Duodenal mucosa (tissue), 2 donors: Measurements from ENCODE around the gene ATPAF1.

Source experiments
- H3K27ac ChIP-seq: one replicate; pipeline ENCODE4 v1.7.0; 2013; ENCODE audit warnings: low read depth, low read length
- H3K27me3 ChIP-seq, 2 donors: one replicate each; pipeline ENCODE4 v1.7.0; 2013; ENCODE audit warnings: low read length in 2 of 2, control low read depth in 1 of 2; ENCODE audit not compliant: insufficient read depth in 2 of 2, control insufficient read depth in 1 of 2
- H3K36me3 ChIP-seq, 2 donors: one replicate each; pipeline ENCODE4 v1.7.0; 2013; ENCODE audit warnings: low read length in 2 of 2, control low read depth in 1 of 2; ENCODE audit not compliant: insufficient read depth in 2 of 2, control insufficient read depth in 1 of 2
- H3K4me1 ChIP-seq, 2 donors: one replicate each; pipeline ENCODE4 v1.7.0; 2013; ENCODE audit warnings: low read length in 2 of 2, control low read depth in 1 of 2; ENCODE audit not compliant: insufficient read depth in 2 of 2, control insufficient read depth in 1 of 2
- H3K4me3 ChIP-seq, 2 donors: one replicate each; pipeline ENCODE4 v1.7.0; 2013; ENCODE audit warnings: low read length in 2 of 2, low read depth in 1 of 2
- H3K9ac ChIP-seq, 2 donors: one replicate each; pipeline ENCODE4 v1.7.0; 2013; ENCODE audit warnings: low read length in 2 of 2, low read depth in 1 of 2
- H3K9me3 ChIP-seq, 2 donors: one replicate each; pipeline ENCODE4 v1.7.0; 2013; ENCODE audit warnings: low read length in 2 of 2, control low read depth in 1 of 2; ENCODE audit not compliant: control insufficient read depth in 1 of 2

ATPAF1 gene

GRCh38 chr1:46611691-46612221 is 56.4 kb downstream of the ATPAF1 start:
- no peak overlapping the region for H3K4me3 ChIP-seq
- H3K9ac ChIP-seq, result peak overlapping the region in 1 of 2 donors; percentile 8
- peaks cover 30 to 31% of the 10 kb centered on the region in 2 donors for H3K4me1 ChIP-seq
- H3K9me3 ChIP-seq, result no peaks in the 10 kb centered on the region
- H3K27ac ChIP-seq, result no peak overlapping the region
- no peaks in the 10 kb centered on the region for H3K27me3 ChIP-seq
- H3K36me3 ChIP-seq, result peaks cover 24 to 33% of the 10 kb centered on the region in 2 donors

- Histone ChIP-seq H3K9me3 (no peaks in the 10 kb centered on the region), H3K27ac (no peak overlapping the region), H3K4me1 (peaks cover 14 to 26% of the 10 kb centered on the region in 2 donors), H3K36me3 (peaks cover 19 to 27% of the 10 kb centered on the region in 2 donors), H3K4me3 (no peak overlapping the region), H3K27me3 (no peaks in the 10 kb centered on the region), H3K9ac (no peak overlapping the region)
Observed at GRCh38 chr1:46607345-46608130, 60.6 kb downstream of the ATPAF1 start.

DNA sequence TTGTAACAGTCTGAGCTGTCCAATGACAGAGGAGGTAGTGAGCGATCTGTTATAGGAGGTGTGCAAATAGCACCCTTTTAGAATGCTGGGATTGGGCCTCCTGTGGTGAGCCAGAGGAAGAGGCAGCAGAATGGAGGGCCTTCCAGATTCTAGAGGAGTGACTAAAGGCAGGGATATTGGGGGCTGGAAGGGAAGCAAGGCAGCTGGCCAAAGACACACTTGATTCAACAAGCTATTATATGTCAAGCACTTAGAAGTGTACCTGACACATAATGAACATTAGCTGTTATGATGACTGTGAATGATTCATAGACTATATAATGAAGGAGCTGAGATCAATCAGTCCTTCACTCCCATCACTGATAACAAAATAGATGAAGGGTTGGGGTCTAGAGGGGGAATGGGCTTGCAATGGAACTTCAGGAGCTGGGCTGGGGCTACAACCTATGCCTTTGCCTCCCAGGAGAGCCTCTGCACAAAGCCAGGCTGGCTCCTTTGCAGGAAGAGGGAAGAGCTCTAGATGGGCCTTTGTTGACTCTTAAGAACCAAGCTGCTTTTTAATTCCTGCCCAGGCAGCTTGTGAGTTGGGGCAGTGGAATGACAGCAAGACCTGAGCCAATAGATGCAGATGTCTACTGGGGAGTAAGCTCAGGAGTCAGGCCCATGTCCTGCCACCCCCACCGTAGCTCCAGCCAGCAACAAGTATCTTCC is 61.8 kb downstream of the ATPAF1 start:
- H3K4me3 ChIP-seq, result no peak overlapping the region
- H3K27me3 ChIP-seq, result no peaks in the 10 kb centered on the region
- H3K9me3 ChIP-seq, result no peaks in the 10 kb centered on the region
- peaks cover 15 to 27% of the 10 kb centered on the region in 2 donors for H3K36me3 ChIP-seq
- no peak overlapping the region for H3K27ac ChIP-seq
- peaks cover 21 to 24% of the 10 kb centered on the region in 2 donors for H3K4me1 ChIP-seq
- H3K9ac ChIP-seq, result no peak overlapping the region

DNA sequence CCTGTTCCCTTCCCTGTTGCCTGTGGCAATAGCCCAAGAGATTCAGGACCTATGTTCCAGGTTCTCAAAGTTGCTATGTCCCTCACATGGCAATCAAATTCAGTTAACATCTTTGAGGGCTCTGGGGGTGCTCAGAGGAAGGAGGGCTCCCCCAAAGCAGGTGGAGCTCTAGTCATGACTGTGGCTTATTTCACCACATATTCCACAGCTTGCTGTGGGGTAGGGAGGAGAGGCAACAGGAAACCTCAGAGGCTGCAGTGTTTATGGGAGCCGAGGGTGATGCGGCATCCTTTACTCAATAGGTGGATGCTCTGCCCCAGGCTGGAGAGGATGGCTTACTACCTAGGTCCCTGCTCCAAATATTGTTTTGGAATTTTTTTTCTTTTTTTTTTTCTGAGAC is 62.9 kb downstream of the ATPAF1 start:
- no peak overlapping the region for H3K9ac ChIP-seq
- H3K36me3 ChIP-seq, result peaks cover 15 to 20% of the 10 kb centered on the region in 2 donors
- H3K4me1 ChIP-seq, result peaks cover 21 to 27% of the 10 kb centered on the region in 2 donors
- no peak overlapping the region for H3K27ac ChIP-seq
- H3K27me3 ChIP-seq, result no peaks in the 10 kb centered on the region
- H3K4me3 ChIP-seq, result no peak overlapping the region
- no peaks in the 10 kb centered on the region for H3K9me3 ChIP-seq

DNA sequence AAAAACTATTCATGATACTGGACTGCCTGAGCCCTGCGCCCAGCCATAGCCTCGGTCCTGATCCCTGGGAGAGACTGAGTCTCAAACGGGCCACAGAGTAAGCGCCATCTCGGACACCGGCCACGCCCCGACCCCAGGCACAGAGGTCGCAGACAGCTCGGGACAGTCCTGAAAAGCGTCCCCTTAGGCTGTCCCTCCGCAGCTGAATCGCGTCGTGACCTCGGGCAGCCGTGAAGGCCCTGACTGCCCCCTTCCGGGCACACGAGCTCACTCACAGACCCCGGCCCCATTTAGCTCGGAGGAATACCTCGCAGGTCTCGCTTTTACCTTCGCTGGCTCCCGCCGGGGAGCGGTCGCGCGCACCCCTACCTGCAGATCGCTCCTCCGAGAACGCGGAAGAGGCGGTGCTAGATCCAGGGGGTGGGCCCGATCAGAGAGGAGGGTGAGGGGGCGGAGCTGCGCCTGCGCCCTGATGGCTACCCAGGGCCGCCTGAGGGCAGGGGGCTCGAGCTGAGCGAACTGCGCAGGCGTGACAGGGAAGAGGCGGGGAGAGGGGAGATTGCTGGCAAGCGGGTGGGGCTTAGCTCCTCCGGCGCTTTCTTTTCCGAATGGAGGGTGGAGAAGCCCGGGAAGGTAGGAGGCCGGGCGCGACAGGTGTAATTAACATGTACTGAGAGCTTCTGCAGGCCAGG is 64.2 kb downstream of the ATPAF1 start, which contains the start of gene MKNK1:
MKNK1 (minus strand) TSS at position 411 of the 692 bp plus-strand sequence. CDS start 20,941 bp downstream, outside the sequence.
- peaks cover 4 to 10% of the 10 kb centered on the region in 2 donors for H3K36me3 ChIP-seq
- H3K9me3 ChIP-seq, result no peaks in the 10 kb centered on the region
- H3K27ac ChIP-seq, result peak within 1 kb of the TSS; percentile 55
- H3K27me3 ChIP-seq, result no peaks in the 10 kb centered on the region
- peak within 1 kb of the TSS; percentile 98 for H3K4me3 ChIP-seq
- H3K9ac ChIP-seq, result peak within 1 kb of the TSS; percentile 88 to 98
- H3K4me1 ChIP-seq, result peaks cover 27% of the 10 kb centered on the region in 2 donors

- Histone ChIP-seq H3K27ac (no peak overlapping the region), H3K4me3 (peak overlapping the region; percentile 98), H3K9ac (peak overlapping the region; percentile 88 to 98), H3K36me3 (peaks cover 0 to 4% of the 10 kb centered on the region in 2 donors), H3K9me3 (no peaks in the 10 kb centered on the region), H3K4me1 (peaks cover 27% of the 10 kb centered on the region in 2 donors), H3K27me3 (no peaks in the 10 kb centered on the region)
Observed at GRCh38 chr1:46603481-46603857, 64.7 kb downstream of the ATPAF1 start.

- Histone ChIP-seq H3K27ac (no peak overlapping the region), H3K9ac (no peak overlapping the region), H3K9me3 (no peaks in the 10 kb centered on the region), H3K4me3 (no peak overlapping the region), H3K4me1 (peaks cover 27% of the 10 kb centered on the region in 2 donors), H3K27me3 (no peaks in the 10 kb centered on the region), H3K36me3 (no peaks in the 10 kb centered on the region)
Observed at GRCh38 chr1:46601257-46602007, 66.7 kb downstream of the ATPAF1 start.

DNA sequence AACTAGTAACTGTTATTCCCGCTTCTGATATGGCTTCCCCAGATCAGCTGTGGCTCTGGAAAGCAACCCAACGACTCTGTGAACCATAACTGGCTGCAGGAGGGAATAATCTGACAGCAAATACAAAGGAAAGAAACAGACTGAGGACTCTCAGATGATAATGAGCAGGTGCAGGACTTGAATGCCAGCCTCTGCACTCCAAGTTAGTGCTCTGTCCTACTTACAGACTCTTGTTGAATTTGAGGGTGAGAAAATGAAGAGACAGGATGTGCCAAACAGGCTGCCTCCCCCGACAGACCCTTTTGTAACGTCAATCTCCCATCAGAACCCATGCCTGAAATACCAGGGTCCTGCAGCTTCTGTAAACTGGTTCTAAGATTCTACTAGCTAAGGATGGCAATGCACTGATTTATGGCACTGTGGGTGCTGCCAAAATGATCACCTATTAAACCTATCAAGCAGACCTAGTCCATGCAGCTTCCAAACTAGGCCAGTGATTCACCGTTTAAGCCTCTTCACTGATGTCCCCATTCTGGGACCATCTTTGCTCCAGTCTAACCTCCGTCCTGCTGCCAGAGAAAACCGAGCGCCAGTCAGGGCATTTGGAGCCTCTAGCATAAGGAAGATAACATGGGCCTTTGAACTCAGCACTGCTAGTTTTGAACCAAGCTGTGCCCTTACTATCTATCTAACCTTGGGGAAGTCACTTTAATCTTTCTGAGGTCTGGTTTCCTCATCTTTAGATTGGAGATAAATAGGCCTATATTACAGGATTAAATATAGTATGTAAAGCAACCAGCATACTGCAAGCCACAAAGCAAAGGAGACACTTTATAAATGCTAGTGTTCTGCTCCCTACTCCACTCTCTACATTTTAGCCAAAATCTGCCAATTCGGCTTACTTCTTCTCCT is 68.8 kb downstream of the ATPAF1 start:
- Histone ChIP-seq H3K36me3 (no peaks in the 10 kb centered on the region), H3K4me1 (peaks cover 23% of the 10 kb centered on the region in 2 donors), H3K27ac (no peak overlapping the region), H3K27me3 (no peaks in the 10 kb centered on the region), H3K4me3 (no peak overlapping the region), H3K9me3 (no peaks in the 10 kb centered on the region), H3K9ac (no peak overlapping the region)

- H3K27me3 ChIP-seq, result no peaks in the 10 kb centered on the region
- peaks cover 7 to 11% of the 10 kb centered on the region in 2 donors for H3K4me1 ChIP-seq
- peaks cover 13 to 23% of the 10 kb centered on the region in 2 donors for H3K36me3 ChIP-seq
- no peak overlapping the region for H3K27ac ChIP-seq
- no peaks in the 10 kb centered on the region for H3K9me3 ChIP-seq
- H3K9ac ChIP-seq, result no peak overlapping the region
- H3K4me3 ChIP-seq, result no peak overlapping the region
Observed at GRCh38 chr1:46596846-46597245, 71.3 kb downstream of the ATPAF1 start.
